SIG-M5 treated with dmso at 0.1 percent for 504 hours (cell line): ENCODE measurements around the gene ZNF418.
"Not testable (repeated sequence)": the region's sequence is repeated elsewhere in the genome, so short reads cannot be mapped to it uniquely, and the experiment has no call there.

ENCODE experiments used
- DNase-seq: peaks from one replicate; lab custom pipeline; 2025; ENCODE audit not compliant: unreplicated experiment; lab: John Stamatoyannopoulos, UW

ZNF418 gene

GRCh38 chr19:57890706-57891105, 44.5 kb downstream of the ZNF418 start:
- not testable (repeated sequence) for DNase-seq

- no peak for DNase-seq
Measured at GRCh38 chr19:57888560-57889231, 46.5 kb downstream of the ZNF418 start, which contains the start of gene ZNF814. Gene ZNF814, minus strand, starts transcription at chr19:57889037. Its CDS starts 235 bp downstream, at chr19:57888802.

- no peak for DNase-seq
Measured at GRCh38 chr19:57888107-57888559, 47.1 kb downstream of the ZNF418 start.

GRCh38 chr19:57887195-57887941, 47.8 kb downstream of the ZNF418 start:
- no peak for DNase-seq

GRCh38 chr19:57886046-57886445, 49.2 kb downstream of the ZNF418 start:
- no peak for DNase-seq

GRCh38 chr19:57873883-57874799, 61.1 kb downstream of the ZNF418 start:
- DNase-seq, result not testable (repeated sequence)

- no peak for DNase-seq
Measured at GRCh38 chr19:57872450-57872849, 62.8 kb downstream of the ZNF418 start.
